ENCODE results near the gene ADIPOQ.
"Not testable (repeated sequence)": the region's sequence is repeated elsewhere in the genome, so short reads cannot be mapped to it uniquely, and the experiment has no call there.

ADIPOQ gene

DNA sequence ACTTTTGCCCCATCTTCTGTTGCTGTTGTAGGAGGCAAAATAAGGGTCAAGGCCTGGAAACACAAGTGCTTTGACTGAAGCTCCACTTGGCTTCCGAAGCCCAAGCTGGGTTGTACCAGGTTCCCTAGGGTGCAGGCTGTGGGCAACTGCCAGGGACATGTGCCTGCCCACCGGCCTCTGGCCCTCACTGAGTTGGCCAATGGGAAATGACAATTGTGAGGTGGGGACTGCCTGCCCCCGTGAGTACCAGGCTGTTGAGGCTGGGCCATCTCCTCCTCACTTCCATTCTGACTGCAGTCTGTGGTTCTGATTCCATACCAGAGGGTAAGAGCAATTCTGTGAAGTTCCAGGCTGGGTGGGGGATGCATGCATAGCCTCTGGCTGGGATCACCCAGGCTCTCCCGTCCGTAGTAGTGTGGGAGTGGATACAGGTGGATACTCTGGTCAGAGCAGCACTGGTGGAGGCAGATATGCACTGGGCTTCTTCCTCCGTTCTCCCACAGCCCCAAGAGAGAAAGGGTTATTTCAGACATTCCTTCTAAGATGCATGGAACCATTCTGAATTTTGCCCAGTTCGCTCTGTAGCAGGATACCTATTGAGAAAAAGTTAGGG, at the start of gene ADIPOQ:
Gene ADIPOQ, plus strand, starts transcription at position 285 of the 613 bp plus-strand sequence. CDS start 10,349 bp downstream, outside the sequence.
- no peak for DNase-seq (ENCODE audit: low read depth in 2 of 2)

DNA sequence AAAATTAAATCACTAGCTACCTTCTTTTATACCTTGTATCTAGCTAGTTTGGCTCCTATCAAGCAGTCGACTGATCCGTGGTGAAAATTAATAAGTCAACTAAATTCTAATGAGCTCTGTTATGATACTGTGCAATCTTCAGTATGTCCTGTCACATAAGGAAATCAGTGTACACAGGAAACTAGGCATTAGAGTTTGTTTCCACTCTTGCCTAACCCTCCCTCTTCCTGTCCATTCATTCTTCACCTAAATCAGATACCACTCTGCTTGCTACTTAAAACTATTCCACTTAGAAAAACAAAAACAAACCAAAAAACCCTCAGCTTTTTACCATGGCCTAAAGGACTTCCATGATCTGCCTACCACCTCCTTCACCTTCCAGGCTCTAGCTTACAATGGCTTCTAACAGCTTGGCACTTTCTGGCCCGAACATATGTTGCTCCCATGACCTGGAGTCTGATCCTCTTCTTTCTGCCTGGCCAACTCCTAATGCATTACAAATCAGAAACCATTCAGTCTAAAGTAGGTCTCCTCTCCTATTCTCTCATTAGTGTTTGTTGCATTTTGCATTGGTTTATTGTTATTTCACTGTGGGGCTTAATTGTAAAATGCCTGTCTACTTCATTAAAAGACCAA, 44.2 kb upstream of the ADIPOQ start:
- DNase-seq (ENCODE audit: low read depth in 2 of 2), result no peak

DNA sequence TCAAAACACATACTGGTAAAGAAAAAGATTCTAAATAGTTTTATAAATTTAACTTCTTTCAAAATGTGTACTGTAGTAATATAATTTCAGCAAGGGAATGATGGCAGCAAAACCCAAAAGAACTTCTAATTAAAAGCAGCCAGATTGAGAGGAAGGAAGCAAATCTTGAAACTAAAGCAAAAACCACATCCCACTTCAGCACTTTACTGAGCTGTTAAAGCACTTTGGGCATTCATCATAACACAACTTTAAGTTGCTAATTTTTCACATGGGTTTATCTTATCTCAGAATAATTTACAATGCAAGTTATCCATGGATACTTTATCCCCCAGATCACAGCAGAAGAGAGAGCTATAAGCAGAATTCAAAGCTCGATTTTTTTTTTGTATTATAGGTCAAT, 42.2 kb upstream of the ADIPOQ start:
- no peak for DNase-seq (ENCODE audit: low read depth in 2 of 2)

DNA sequence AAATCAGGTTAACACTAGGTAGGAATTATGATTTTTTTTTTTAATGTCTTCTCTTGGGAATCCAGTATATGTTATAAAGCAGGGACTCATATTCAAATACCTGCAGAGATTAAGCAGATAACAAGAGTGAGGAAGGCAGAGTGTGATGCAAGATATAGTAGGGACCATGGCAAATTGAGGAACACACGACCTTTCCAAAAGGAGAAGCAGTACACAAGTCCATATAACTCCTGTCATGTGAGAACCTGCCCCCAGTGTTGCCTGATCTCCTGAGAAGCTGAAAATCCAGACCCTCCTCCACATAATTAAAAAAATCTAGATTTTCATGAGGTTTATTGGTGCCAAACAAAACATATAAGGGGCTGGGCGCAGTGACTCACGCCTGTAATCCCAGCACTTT, 39.8 kb upstream of the ADIPOQ start:
- no peak for DNase-seq (ENCODE audit: low read depth in 2 of 2)

DNA sequence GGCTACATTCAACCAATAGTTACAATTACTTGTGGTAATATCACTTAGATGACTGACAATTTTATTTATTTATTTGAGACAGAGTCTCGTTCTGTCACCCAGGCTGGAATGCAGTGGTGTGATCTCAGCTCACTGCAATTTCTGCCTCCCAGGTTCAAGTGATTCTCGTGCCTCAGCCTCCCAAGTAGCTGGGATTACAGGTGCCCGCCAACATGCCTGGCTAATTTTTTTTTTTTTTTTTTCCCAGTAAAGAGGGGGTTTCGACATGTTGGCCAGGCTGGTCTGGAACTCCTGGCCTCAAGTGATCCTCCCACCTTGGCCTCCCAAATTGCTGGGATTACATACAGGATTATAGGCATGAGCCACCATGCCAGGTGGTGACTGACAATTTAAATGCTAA, 39.1 kb upstream of the ADIPOQ start:
- not testable (repeated sequence) for DNase-seq (ENCODE audit: low read depth in 2 of 2)

DNA sequence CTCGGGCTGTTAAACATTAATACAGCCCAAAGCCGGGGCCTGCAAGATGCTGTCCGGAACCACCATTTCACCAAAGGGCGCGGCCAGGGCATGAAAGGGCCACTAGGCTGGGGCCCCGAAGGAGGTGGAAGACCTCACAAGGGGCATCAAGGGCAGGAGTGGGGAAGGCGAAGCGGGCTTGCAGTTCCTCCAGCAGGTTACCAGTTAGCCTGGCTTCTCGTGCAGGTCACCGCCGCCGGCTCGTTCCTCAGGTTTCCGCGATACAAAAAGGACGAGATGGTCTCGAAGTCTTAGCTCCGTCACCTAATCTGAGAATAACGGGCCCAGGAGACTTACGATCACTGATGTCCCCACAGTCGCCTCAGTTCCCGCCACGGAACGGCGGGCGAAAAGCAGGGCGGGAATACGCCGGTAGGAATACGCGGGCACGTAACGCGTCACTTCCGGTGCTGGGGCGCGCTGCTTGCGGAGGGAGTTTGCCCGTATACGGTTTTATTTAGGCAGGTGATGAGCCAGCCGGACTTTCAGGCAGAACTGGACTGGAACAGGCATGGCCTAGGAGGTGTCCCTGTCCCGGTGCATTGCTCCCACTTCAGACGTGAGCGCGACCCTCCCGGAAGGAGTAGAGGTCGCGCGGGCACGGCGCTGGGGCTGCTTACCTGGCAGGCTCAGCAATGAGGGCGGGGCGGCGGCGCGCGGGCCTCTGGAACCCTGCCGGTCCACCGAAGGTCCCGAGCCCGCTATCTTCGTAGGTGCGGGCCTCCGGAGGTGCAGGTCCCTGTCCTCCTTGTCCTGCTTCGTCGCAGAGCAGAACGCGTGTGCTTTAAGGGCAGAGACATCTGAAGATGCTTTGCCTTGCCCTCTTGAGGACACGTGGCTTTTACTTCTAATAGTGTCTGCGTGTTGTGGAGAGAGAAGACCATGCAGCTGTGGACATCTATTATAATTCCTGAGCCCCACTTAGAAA, 36.1 kb upstream of the ADIPOQ start, which contains the start of gene RFC4:
Gene RFC4, minus strand, starts transcription at position 394 of the 967 bp plus-strand sequence. CDS start 1,769 bp downstream, outside the sequence.
- peak; percentile 70 to 77 for DNase-seq (ENCODE audit: low read depth in 2 of 2)

DNA sequence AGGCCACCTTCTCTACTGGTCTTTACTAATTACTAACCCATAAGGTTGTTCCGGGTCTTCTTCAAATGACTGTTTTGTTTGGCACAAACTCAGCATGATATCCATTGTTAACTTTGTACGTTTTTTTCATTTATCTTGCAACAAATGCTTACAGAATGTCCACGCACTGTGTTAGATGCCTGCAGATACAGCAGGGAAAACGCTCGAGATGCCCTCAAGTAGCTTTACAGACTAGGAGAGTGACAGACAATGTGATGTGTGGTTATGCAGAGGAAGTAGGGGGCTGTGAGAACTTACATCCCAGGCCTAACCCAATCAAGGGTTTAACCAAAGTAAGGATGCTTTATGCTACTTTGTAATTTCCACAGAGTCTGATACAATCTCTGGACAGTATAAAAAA, 35.3 kb upstream of the ADIPOQ start:
- no peak for DNase-seq (ENCODE audit: low read depth in 2 of 2)

DNA sequence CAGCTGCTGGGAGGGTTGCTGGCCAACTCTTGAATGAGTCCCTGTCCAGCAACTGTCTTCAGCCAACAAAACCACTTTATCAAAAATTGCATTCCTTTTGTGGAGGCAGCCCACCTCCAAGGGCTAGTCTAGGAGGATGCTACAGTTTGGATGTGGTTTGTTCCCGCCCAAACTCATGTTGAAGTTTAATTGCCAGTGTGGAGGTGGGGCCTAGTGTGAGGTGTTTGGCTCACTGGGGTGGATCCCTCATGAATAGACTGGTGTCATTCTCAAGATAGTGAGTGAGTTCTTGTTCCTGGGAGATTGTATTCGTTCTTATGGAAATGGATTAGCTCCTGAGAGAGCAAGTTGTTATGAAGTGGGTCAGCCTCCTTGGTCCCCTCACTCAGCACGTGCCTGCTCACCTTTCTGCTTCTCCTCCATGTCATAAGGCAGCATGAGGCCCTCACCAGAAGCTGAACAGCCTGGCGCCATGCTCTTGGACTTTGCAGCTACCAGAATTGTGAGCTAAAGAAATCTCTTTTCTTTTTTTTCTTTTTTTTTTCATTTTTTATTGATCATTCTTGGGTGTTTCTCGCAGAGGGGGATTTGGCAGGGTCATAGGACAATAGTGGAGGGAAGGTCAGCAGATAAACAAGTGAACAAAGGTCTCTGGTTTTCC, 32.0 kb upstream of the ADIPOQ start:
- no peak for DNase-seq (ENCODE audit: low read depth in 2 of 2)

DNA sequence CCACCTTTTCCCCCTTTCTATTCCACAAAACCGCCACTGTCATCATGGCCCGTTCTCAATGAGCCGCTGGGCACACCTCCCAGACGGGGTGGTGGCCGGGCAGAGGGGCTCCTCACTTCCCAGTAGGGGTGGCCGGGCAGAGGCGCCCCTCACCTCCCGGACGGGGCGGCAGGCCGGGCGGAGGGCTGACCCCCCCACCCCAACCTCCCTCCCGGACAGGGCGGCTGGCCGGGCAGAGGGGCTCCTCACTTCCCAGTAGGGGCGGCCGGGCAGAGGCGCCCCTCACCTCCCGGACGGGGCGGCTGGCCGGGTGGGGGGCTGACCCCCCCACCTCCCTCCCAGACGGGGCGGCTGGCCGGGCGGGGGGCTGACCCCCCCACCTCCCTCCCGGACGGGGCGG, 31.2 kb upstream of the ADIPOQ start:
- not testable (repeated sequence) for DNase-seq (ENCODE audit: low read depth in 2 of 2)

DNA sequence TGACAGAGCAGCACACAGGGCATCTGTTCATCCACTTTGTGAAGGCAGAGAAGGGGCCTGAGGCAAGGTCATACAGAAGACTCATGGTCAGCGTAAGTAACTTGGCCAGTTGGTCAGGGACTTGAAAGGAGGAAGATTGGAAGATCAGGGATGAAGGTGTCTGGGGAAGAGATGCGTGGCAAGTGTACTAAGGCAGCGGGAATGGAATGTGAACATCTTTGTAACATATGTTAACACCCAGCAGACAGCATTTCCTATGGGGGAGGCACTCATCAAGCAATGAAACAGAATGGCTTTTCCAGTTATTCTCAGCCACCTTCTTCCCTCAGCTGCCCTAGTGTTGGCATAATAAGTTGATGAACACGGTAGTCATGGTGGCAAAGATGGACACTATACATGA, 28.4 kb upstream of the ADIPOQ start:
- DNase-seq (ENCODE audit: low read depth in 2 of 2), result no peak

DNA sequence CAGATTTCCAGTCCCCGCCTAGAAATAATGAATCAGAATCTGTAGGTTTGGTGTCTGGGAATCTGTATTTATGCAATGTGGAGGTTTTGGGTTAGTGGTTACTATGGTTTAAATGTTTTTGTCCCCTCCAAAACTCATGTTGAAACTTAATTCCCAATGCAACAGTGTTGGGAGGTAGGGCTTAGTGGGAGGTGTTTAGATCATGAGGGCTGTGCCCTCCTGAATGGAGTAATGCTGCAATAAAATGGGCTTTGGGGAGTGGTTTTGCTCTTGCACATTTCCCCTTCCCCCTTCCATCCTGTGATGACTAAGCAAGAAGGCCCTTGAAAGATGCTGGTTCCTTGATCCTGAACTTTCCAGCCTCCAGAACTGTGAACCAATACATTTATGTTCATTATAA, 27.1 kb upstream of the ADIPOQ start:
- no peak for DNase-seq (ENCODE audit: low read depth in 2 of 2)

DNA sequence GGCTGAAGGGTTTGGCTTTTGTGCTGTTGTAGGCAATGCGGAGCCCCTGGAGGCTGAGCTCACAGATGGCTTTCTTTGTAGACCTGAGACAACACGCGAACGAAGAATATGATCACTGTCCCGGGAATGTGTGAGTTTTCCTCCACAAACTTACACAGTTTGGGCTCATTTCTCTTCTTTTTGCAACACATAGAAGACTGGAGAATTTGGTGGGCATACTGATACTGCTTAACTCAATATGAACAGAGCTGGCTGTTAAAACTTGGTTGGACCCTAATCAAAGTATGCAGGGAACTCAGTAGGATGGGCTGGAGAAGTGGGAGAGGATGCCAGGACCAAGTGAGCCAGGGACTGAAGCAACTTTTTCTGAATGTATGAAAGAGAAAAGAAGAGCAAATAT, 24.0 kb upstream of the ADIPOQ start:
- no peak for DNase-seq (ENCODE audit: low read depth in 2 of 2)

DNA sequence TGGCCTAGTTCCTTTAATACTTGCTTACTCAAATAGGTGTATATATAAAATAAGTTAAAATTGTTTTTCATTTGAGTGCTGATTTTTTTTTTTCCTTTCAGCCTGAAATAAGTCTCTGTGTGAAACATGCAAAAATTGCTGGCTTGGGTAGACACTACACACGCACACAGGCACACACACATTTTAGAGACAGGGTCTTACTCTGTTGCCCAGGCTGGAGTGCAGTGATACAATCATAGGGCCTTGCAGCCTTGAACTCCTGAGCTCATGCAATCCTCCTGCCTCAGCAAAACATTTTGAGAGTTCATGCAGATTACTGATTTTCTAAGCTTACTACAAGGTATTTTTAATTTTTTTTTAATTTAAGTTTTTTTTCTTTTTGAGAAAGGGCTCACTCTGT, 23.6 kb upstream of the ADIPOQ start:
- DNase-seq (ENCODE audit: low read depth in 2 of 2), result no peak

DNA sequence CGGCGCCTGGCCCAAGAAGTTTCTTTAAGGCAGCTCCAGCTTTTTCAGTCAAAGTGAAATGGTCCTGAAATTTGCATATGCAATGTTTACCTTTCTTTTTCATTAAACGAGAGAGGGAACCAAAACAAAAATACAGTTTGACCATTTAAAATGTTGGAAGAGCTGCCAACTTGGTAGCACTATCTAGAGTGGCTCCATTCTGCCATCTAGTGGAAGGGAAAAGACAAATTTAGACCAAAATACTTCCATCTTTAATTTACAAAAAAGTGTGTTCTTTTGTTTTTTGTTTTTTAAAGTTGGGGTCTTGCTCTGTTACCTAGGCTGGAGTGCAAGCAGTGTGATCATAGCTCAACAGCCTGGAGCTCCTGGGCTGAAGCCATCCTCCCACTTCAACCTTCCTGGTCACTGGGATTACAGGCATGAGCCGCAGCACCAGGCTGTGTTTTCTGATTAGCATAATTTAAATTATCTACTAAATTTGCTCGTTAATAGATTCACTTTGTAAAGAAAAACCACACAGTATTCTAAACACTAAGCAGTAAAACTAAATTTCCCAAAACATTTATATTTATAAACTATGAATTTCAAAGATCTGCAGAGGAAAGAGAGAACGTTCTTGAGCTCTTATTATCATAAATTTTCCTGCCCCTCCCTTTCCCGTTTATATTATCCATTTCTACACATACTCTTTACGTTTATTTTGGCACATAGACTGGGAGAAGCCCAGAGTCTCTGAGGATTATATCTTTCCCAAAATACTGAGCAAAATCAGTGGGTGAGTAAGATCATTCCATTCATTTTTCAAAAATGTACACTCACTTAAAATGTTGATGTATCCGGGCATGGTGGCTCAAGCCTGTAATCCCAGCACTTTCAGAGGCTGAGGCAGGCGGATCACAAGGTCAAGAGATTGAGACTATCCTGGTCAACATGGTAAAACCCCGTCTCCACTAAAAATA, 20.8 kb upstream of the ADIPOQ start:
- DNase-seq (ENCODE audit: low read depth in 2 of 2), result no peak

DNA sequence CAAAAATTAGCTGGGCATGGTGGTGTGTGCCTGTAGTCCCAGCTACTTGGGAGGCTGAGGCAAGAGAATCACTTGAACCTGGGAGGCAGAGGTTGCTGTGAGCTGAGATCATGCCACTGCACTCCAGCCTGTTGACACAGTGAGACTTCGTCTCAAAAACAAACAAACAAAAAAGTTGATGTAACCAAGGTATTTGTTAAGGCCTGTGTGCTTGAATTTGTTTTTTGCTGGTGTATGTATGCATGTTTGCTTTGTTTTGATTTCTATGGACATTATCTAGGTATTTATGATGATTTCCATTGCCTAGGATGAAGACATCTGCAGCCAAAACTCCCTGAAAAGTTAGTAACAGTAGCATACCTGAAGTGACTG, 20.1 kb upstream of the ADIPOQ start:
- DNase-seq (ENCODE audit: low read depth in 2 of 2), result not testable (repeated sequence)

DNA sequence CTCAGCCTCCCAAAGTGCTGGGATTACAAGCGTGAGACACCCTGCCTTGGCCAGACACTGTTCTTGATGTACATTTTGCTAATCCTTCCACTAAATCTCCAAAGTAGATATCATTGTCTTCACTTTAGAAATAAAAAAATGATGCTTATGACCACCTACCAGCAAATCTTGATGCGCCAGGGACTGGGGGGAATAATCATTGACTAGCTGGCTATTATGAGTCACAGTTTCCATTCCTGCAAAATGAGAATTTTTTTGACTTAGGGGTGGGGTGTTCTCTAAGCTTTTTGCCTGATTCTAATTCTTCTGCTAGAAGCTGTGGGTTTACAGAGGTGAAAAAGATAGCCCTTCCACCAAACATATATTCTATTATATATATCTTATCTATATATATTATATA, 19.1 kb upstream of the ADIPOQ start:
- no peak for DNase-seq (ENCODE audit: low read depth in 2 of 2)

DNA sequence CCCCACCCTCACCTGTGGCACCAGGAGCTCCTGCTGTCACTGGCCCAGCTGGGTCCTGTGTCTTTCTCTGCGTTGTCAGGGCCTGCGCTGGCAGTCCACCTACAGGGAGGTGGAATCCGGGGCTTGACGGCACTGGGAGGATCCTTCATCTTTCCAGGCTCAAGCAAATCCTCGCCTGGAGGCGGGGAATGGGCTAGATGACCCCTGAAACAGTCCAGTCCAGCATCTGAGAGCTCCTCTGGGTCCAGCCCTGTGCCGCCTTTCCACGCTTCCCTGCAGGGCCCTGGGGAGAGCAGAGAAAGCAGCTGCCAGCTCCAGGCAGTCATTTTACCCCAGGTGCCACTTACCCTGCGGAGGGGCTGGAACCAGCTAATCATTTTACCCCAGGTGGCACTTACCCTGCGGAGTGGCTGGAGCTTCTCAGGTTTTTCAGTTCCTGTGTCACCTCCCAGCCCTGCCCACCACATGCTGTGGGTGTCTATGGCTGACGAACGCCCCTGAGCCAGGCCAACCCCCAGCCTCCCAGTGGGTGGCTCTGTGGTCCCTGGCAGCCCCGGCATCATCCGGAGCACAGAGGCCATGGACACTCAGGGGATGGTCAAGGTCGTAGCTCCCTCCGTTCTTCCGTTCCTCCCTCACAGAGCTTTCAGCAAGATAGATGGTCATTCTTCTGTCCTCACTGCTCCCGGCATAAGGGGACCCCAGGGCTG, 17.9 kb upstream of the ADIPOQ start:
- no peak for DNase-seq (ENCODE audit: low read depth in 2 of 2)

DNA sequence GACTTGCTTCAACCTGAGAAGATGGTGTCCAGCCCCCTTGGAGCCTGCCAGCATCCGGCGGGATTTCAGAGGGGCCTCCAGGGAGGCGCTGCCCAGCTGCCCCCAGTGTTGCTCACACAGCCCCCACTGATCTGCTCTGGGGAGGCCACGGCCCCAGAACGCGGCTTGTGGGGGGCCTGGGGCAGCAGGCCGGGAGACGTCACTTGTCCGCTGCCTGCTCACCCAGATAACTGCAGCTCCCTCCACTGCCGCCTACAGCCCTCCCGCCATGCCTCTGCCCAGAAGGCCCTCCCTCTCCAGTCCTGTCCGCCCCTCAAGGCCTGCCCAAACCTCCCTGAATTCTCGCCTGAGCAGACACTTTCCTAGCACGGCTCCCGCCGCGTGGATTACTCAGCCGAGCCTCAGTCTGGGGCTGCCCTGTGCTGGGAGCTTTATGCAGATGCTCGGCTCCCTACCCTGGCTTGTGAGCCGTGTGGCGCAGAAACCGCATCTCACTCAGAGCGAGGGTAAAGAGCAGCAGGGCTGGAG, 17.2 kb upstream of the ADIPOQ start:
- DNase-seq (ENCODE audit: low read depth in 2 of 2), result no peak

DNA sequence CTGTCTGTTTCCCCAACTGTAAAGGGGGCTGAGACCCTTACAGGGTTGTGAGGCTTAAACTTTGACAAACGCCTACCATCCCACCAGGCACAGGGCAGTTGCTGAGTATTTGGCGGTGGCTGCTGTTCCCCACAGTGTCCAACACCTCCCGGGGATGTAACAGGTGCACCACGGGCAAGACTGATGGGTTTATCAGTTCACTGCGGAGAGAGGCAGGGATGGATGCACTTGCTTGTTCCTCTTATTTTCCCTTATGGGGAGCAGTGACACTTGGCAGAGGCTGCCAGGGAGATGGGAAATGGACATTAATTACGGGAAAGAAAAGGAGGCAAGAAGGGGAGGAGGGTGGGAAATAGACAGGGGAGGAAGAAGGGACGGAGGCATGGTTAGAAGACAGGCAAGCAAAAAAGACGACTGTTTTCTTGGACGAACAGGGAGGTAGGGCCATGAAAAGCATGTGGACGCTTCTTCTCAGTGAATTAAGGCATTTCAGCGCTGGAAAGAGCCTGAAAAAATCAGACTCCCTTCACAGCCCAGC, 16.6 kb upstream of the ADIPOQ start:
- DNase-seq (ENCODE audit: low read depth in 2 of 2), result no peak
